Inflammatory macrophage (primary cell): ENCODE measurements around the gene HEG1.
A peak's percentile ranks its signal among the peaks of the same experiment; 100 is the strongest.
"Not testable (repeated sequence)": the region's sequence is repeated elsewhere in the genome, so short reads cannot be mapped to it uniquely, and the experiment has no call there.

Source experiments
- DNase-seq, 2 donors: peaks; one replicate each; pipeline ENCODE4 v3.0.0-alpha.2; 2020 to 2022
- total RNA-seq, 18 experiments: gene quantifications; one replicate each; lab custom pipeline; 2026; ENCODE audit warnings: mixed read lengths in 6 of 18, inconsistent platforms in 2 of 18; lab: John Stamatoyannopoulos, UW

HEG1 gene, protein sequence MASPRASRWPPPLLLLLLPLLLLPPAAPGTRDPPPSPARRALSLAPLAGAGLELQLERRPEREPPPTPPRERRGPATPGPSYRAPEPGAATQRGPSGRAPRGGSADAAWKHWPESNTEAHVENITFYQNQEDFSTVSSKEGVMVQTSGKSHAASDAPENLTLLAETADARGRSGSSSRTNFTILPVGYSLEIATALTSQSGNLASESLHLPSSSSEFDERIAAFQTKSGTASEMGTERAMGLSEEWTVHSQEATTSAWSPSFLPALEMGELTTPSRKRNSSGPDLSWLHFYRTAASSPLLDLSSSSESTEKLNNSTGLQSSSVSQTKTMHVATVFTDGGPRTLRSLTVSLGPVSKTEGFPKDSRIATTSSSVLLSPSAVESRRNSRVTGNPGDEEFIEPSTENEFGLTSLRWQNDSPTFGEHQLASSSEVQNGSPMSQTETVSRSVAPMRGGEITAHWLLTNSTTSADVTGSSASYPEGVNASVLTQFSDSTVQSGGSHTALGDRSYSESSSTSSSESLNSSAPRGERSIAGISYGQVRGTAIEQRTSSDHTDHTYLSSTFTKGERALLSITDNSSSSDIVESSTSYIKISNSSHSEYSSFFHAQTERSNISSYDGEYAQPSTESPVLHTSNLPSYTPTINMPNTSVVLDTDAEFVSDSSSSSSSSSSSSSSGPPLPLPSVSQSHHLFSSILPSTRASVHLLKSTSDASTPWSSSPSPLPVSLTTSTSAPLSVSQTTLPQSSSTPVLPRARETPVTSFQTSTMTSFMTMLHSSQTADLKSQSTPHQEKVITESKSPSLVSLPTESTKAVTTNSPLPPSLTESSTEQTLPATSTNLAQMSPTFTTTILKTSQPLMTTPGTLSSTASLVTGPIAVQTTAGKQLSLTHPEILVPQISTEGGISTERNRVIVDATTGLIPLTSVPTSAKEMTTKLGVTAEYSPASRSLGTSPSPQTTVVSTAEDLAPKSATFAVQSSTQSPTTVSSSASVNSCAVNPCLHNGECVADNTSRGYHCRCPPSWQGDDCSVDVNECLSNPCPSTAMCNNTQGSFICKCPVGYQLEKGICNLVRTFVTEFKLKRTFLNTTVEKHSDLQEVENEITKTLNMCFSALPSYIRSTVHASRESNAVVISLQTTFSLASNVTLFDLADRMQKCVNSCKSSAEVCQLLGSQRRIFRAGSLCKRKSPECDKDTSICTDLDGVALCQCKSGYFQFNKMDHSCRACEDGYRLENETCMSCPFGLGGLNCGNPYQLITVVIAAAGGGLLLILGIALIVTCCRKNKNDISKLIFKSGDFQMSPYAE (N-terminal part only)
- total RNA-seq: 13.1 to 263 (median 34.3) reads per million in 18 experiments

GRCh38 chr3:125055913-125056745 lies at the start of gene HEG1:
Gene HEG1 (minus strand): TSS chr3:125055997. CDS start chr3:125055890, 107 bp downstream.
- peak; percentile 79 to 90 for DNase-seq

DNA sequence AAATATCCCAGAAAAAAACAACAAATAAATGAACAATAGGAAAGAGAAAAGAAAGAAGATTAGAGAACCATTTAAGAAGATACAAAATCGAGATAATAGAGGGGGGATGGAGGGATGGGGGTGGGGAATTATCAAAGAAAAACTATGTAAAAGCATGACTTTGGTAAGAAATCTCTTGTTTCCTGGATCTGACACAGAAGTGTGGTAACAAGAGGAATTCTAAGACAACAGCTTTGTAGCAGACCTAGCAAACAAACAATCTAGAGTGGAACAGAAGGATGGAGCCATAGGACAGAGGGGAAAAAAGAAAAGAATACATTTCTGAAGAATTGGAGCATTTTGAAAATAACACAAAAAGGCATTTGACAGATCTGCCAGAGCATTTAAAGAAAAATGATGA lies 49.3 kb upstream of the HEG1 start:
- DNase-seq: no peak

GRCh38 chr3:125104639-125105038 lies 48.8 kb upstream of the HEG1 start:
- no peak for DNase-seq

DNA sequence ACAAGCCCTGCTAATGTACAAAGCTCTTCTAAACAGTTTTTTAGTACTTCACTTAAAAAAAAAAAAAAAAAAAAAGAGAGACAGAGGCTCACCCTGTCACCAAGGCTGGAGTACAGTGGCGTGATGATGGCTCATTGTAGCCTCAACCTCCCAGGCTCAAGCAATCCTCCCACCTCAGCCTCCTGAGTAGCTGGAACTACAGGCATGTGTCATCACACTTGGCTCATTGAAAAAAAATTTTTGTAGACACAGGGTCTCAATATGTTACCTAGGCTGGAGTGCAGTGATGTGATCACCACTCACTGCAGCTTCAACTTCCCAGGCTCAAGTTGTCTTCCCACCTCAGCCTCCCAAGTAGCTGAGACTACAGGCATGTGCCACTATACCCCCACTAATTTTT lies 47.6 kb upstream of the HEG1 start:
- no peak for DNase-seq

- DNase-seq: no peak
These were observed 46.7 kb upstream of the HEG1 start for GRCh38 chr3:125102470-125102869.

- peak; percentile 8 to 43 for DNase-seq
These were observed 43.0 kb upstream of the HEG1 start for GRCh38 chr3:125098611-125099291.

DNA sequence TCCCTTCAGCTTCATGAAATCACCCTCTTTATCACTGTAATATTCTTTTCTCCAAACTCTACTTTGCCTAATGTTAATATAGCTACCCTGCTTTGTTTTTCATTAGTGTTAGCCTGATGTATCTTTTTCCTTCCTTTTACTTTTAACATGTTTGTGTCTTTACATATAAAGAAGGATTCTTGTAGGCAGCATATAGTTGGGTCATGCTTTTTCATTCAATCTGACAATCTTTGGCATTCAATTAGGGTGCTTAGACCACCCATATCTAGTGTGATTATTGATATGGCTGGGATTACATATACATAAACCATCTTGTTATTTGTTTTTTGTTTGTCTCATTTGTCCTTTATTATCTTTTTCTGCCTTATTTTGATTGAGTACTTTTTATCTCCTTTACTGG lies 34.9 kb upstream of the HEG1 start:
- DNase-seq: no peak

- no peak for DNase-seq
These were observed 32.1 kb upstream of the HEG1 start for GRCh38 chr3:125087768-125088391.

- DNase-seq: no peak
These were observed 29.4 kb upstream of the HEG1 start for GRCh38 chr3:125085166-125085565.

DNA sequence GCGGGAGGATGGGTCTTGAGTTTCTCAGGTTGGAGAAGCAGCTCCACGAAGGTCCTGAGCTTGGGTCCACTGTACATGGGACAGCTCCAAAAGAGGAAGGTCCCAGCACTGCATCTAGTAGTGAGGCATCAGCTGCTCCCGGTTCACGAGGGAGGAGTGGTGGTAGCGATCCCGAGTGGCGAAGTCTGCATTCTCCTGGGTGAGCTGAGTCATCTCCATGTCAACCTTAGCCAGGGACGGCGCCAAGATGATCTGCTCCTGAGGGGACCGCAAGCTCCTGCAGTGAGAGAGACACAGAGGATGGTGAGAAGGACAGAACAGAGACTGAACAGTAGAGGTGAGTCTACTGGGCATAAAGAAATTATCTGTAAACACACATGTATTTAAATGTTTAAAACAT lies 28.0 kb upstream of the HEG1 start:
- no peak for DNase-seq

DNA sequence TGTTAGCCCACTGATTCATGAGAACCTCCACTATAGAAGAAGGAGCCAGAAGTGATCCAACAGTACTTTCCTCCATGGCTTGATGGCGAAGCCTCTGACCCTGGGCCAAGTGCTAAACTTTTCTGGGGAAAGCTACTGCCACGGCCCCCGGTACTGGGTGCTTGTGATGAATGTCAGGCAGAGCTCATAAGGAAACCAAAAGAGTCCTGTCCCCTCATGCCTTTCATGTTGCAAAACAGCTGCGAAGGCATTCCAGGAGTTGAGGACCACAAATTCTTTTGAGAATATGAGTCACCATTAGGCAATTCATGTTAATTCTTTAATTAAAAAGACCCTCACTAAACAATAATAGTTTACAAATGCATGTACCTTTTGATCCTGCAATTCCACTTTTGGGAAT lies 26.5 kb upstream of the HEG1 start:
- not testable (repeated sequence) for DNase-seq

- DNase-seq: no peak
These were observed 24.3 kb upstream of the HEG1 start for GRCh38 chr3:125080077-125080476.

DNA sequence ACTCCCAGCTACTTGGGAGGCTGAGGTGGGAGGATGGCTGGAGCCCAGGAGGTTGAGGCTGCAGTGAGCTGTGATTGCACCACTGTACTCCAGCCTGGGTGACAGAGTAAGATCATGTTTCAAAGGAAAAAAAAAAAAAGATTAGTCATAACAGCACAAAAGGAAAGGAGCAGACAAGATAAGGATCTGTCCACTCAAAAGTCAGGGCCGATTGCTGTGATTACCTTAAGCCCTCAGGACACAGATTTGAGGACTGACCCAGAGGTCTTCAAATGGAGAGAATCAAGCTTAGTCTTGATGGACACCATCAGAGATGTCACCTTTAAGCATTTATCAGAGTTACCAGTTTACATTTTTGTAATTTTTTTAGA lies 23.9 kb upstream of the HEG1 start:
- DNase-seq: no peak

DNA sequence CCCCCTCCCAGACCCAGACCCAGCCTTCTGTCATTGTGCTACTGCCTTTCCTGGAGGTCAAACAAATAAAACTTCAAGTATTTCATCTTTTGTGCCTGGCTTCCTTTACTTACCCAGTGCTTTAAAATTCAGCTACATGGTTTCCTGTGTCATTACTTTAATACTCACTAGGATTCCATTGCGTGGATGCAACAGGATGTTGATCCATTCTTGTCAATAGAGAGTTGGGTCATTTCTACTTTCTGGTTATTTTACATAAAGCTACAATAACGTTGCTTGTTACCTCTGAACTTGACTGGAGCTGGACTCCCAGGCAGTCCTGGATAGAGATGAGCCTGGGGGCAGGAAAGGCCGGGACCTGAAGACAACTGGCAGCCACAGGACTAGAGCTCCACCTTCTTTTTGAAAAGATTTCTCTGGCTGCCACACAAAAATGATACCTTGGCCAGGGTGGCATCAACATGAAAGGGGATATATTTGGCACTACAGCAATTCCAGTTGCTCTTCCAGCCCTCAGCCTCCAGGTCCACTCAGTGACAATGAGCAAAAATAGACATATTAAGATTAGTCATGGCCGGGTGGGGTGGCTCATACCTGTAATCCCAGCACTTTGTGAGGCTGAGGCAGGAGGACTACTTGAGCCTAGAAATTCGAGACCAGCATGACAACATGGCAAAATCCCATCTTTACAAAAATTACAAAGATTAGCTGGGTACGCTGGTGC lies 23.3 kb upstream of the HEG1 start:
- DNase-seq: peak in 1 of 2 donors; percentile 21

DNA sequence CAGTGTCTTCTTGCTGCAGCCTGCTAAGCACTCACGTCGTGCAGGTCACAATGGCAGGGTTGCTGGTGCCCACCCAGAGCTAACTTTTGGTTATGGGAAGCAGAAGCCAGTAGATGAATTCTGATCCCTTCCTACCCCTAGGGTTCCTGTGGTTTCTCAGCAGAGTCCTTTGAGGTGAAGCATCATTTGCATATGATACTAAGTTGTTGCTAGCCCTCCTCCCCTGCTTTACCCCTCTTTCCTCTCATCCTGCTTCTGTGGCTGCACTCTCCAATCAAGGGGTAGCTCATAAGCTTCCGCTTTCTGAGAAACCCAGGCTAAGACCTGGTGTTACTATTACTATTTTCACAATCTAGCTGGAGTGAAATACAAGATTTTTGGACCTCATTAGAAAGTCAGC lies 22.1 kb upstream of the HEG1 start:
- no peak for DNase-seq

DNA sequence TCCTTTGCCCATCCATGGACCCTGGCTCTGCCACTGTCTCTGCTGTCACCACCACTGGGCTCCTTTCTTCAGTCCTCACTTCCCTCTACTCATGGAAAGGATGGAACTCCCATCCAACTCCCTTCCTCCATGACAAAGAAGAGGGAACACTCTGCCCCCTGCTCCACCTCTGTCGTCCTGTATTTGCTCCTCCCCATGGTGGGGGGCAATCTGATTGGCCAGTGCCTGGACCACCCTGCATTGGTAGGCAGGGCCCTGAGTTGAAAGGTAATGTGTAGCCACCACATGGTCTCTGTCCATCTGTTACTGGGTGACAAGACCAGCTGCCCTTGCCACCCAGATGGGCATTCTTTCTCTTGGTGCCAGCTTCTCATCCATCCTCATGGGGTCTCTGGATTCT lies 20.7 kb upstream of the HEG1 start:
- DNase-seq: no peak

DNA sequence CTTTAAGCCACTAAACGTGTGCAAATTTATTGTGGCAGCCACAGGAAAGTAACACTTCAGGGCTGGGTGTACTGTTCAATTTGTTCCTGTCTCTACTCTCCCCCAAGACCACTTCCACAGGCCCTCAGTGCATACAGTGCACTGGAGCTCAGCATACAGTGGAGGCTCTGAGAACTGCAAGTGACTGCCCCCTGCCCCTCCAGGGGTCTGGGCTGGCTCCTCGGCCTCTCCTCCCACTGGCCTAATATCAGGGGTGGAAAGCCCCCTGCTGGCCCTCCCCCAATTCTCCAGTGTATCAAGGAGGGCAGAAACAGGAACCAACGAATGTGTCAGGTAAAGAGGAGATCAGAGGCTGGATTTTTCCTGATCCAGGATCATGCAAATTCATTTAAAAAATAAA lies 19.9 kb upstream of the HEG1 start:
- no peak for DNase-seq

DNA sequence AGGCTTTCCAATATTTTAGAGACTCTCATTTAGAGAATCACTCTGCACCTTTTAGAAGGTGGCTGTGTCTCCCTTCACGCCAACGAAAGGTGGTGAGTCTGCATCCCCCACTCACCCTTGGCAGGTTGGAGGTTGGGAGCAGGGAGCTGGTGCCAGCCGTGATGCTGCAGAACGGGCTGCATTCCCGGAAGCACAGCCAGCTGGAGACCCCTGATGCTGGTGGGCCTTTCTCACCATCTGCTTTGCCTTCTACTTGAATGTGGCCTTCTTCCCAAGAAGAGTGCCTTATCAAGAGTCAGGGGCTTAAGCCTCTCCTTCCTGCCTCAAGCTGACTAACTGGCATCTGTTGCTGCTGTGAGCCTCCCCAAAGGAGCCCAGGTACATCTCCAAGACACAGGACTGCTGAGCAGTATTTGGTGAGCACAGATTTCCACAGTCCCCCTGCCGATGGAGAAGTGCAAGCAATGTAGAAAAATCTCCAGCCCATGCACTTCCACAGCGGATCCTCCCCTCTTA lies 17.7 kb upstream of the HEG1 start:
- no peak for DNase-seq

DNA sequence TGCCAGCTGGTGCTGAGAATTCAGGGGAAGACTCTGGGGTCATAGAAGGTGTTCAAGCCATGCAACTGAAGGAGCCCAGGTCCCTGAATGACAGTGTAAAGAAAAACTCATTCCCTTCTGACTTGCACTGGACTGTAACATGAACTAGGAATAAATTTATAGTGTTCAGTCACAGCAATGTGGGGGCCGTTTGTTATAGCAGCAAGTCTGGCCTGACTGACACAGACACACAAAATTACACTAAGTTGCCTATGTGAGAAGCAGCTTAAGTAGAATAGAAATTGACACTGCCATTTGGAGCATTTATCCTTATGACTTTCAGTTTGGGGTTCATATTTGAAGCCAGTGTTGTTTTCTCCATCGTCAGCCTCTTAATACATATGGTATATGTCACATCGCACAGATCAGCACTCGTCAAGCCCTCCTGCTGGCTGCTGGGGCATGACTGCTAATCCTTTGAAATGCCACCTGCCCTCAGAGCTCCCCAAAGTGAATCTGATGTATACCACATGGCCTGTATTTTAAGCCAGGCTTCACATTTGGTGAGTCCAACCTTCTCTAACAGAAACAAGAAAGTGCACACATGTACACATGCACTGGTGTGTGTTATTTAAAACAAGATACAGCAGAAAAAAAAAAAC lies 17.1 kb upstream of the HEG1 start:
- no peak for DNase-seq
